SU-DHL-6 (cell line): ENCODE data around the gene KLHDC7B.

ENCODE experiments used
- H2AFZ ChIP-seq: fragments of 200-600 bp; sonication (generic); 2 replicates; pipeline ENCODE4 v1.6.1; 2014; ENCODE audit warnings: low read depth, mild to moderate bottlenecking, moderate library complexity, mixed read lengths, antibody characterized with exemption, low read length; ENCODE audit not compliant: severe bottlenecking
- H3F3A ChIP-seq: fragments of 200-600 bp; shearing (Covaris generic); 2 replicates; pipeline ENCODE4 v1.6.0; 2016; ENCODE audit warnings: antibody characterized with exemption, mild to moderate bottlenecking; ENCODE audit not compliant: insufficient read depth
- H3K27ac ChIP-seq: fragments of 200-600 bp; sonication (generic); 2 replicates; pipeline ENCODE4 v1.5.1; 2016; ENCODE audit warnings: low read depth, mild to moderate bottlenecking, low read length, moderate library complexity, mixed read lengths
- H3K27me3 ChIP-seq: fragments of 200-600 bp; sonication (generic), shearing (Covaris generic); 2 replicates; pipeline ENCODE4 v1.6.0; 2014; ENCODE audit warnings: mild to moderate bottlenecking, low read length
- H3K36me3 ChIP-seq: fragments of 200-600 bp; sonication (generic); 2 replicates; pipeline ENCODE4 v1.6.1; 2014; ENCODE audit warnings: mild to moderate bottlenecking, low read length, mixed read lengths
- H3K4me2 ChIP-seq: fragments of 300-600, 200-600 bp; shearing (Covaris generic), sonication (generic); 2 replicates; pipeline ENCODE4 v1.6.0; 2014; ENCODE audit warnings: low read length, low read depth, mild to moderate bottlenecking; ENCODE audit not compliant: poor library complexity, severe bottlenecking
- H3K4me3 ChIP-seq: fragments of 200-600 bp; sonication (generic); 2 replicates; pipeline ENCODE4 v1.5.1; 2014; ENCODE audit warnings: antibody characterized with exemption, low read length, mild to moderate bottlenecking, mixed read lengths; ENCODE audit not compliant: insufficient read depth, poor library complexity, severe bottlenecking
- H3K79me2 ChIP-seq: fragments of 200-600 bp; sonication (generic); 2 replicates; pipeline ENCODE4 v1.6.1; 2014; ENCODE audit warnings: mild to moderate bottlenecking, low read length, moderate library complexity; ENCODE audit not compliant: insufficient read depth
- H3K9ac ChIP-seq: fragments of 200-600 bp; sonication (generic); 2 replicates; pipeline ENCODE4 v1.7.0; 2014; ENCODE audit warnings: mild to moderate bottlenecking, low read length
- H3K9me2 ChIP-seq: fragments of 200-600 bp; sonication (generic); replicated peaks from 2 replicates; pipeline ENCODE4 v1.6.1; 2014; ENCODE audit warnings: low read length; ENCODE audit not compliant: insufficient read depth
- H3K9me3 ChIP-seq: fragments of 200-600 bp; sonication (generic); 2 replicates; pipeline ENCODE4 v1.6.1; 2014; ENCODE audit warnings: low read length, mixed read lengths; ENCODE audit not compliant: insufficient read depth
- H4K20me1 ChIP-seq: fragments of 200-600 bp; sonication (generic); 2 replicates; pipeline ENCODE4 v1.6.1; 2014; ENCODE audit warnings: low read depth, mild to moderate bottlenecking, antibody characterized with exemption, low read length, moderate library complexity, mixed read lengths
- EZH2phosphoT487 ChIP-seq: fragments of 200-600 bp; sonication (generic), shearing (Covaris generic); conservative IDR thresholded peaks from 2 replicates; pipeline ENCODE4 v1.6.1; 2018; ENCODE audit warnings: mild to moderate bottlenecking, antibody characterized with exemption, low read length, moderate library complexity, mixed read lengths
- TF ChIP-seq, protein P1 (sequence below): fragments of 200-600 bp; sonication (generic); IDR thresholded peaks from one replicate; pipeline ENCODE4 v1.5.1; 2017; ENCODE audit warnings: antibody characterized with exemption, mild to moderate bottlenecking, low read length, moderate library complexity; ENCODE audit not compliant: insufficient read depth, poor library complexity, severe bottlenecking

The KLHDC7B gene

DNA sequence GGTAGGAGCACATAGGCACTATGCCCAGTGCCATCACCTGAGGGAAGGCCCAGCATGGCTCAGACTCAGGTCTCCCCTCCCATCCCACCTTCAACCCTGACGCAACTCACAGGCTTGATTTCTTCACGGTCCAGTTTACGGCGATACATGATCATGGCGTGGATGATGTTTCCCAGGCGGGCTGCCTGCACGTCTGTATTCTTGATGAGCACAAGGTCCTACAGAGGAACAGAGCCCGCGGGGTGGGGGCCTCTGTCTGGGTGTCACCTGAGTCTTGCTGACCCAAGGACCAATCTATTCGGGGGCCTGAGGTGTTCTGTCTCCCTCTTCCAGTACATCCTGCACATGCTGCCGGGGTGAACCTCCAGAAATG is 28.7 kb downstream of the KLHDC7B start:
- no peaks in the 10 kb centered on the region for H3K27me3 ChIP-seq
- H3K4me3 ChIP-seq = no peak overlapping the region
- H2AFZ ChIP-seq = no peak overlapping the region
- H3K9me3 ChIP-seq = no peaks in the 10 kb centered on the region
- no peak overlapping the region for H3K4me2 ChIP-seq
- no peaks in the 10 kb centered on the region for H3K9me2 ChIP-seq
- no peak overlapping the region for H3K9ac ChIP-seq
- H3K27ac ChIP-seq = no peak overlapping the region
- TF ChIP-seq, protein P1, sequence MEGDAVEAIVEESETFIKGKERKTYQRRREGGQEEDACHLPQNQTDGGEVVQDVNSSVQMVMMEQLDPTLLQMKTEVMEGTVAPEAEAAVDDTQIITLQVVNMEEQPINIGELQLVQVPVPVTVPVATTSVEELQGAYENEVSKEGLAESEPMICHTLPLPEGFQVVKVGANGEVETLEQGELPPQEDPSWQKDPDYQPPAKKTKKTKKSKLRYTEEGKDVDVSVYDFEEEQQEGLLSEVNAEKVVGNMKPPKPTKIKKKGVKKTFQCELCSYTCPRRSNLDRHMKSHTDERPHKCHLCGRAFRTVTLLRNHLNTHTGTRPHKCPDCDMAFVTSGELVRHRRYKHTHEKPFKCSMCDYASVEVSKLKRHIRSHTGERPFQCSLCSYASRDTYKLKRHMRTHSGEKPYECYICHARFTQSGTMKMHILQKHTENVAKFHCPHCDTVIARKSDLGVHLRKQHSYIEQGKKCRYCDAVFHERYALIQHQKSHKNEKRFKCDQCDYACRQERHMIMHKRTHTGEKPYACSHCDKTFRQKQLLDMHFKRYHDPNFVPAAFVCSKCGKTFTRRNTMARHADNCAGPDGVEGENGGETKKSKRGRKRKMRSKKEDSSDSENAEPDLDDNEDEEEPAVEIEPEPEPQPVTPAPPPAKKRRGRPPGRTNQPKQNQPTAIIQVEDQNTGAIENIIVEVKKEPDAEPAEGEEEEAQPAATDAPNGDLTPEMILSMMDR = no peak
- no peak for TF ChIP-seq EZH2phosphoT487
- H3F3A ChIP-seq = no peaks in the 10 kb centered on the region
- no peaks in the 10 kb centered on the region for H3K79me2 ChIP-seq
- no peaks in the 10 kb centered on the region for H3K36me3 ChIP-seq
- no peaks in the 10 kb centered on the region; the same call in 1 of the 2 replicates for H4K20me1 ChIP-seq

DNA sequence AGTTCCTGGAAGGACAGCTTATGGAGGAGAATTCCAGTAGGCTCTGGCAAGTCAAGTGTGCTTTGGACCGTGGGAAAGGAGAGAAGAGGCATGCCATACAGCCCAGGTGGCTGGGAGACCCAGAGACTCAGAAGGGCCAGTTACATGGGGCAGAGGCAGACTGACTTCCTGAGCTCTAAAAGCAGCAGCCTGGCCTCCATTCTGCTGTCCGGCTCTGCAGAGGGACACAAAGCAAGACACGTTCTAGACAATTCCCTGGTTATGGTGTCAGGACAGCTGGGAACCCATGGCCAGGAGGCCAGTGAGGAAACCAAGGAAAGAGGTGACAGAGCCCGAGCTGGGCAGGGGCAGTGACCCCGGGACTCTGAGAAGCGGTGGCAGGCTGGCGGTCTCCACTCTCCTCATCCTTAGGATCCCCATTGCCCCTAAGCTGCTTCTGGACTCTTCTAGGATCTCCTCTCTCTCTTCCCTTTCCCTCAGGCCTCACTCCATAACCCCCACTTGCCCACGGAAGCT is 29.8 kb downstream of the KLHDC7B start:
- Histone ChIP-seq H4K20me1 (no peaks in the 10 kb centered on the region; the same call in 1 of the 2 replicates), H3K9ac (no peak overlapping the region), H3K27me3 (no peaks in the 10 kb centered on the region), H3F3A (no peaks in the 10 kb centered on the region), H3K4me3 (no peak overlapping the region), H3K79me2 (no peaks in the 10 kb centered on the region), H3K36me3 (no peaks in the 10 kb centered on the region), H3K9me3 (no peaks in the 10 kb centered on the region), H3K9me2 (no peaks in the 10 kb centered on the region), H3K4me2 (no peak overlapping the region), H2AFZ (no peak overlapping the region), H3K27ac (no peak overlapping the region)
- TF ChIP-seq EZH2phosphoT487 = no peak
- TF ChIP-seq, protein P1 = no peak

DNA sequence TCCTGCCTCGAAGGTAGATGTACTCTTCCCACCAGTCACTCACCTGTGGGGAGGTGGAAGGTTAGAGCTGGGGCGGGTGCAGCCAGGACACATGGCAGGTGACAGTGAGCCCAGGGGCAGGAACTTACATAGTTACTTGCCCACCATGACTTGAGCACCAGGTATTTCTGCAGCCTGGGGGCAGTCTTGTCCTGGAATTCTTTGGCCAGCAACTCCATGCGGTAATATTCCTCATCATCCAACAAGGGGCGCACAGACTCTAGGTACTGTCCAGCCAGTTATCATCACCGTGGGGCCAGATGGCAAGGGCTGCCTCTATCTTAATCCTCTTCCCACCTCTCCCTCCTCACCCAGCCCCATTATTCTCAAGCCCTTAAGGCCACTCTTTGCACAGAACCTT is 30.4 kb downstream of the KLHDC7B start:
- TF ChIP-seq, protein P1 = no peak
- no peak for TF ChIP-seq EZH2phosphoT487
- no peaks in the 10 kb centered on the region for H3K9me3 ChIP-seq
- no peak overlapping the region for H3K27ac ChIP-seq
- H3K27me3 ChIP-seq = no peaks in the 10 kb centered on the region
- H3K9me2 ChIP-seq = no peaks in the 10 kb centered on the region
- no peaks in the 10 kb centered on the region; the same call in 1 of the 2 replicates for H4K20me1 ChIP-seq
- H3K4me2 ChIP-seq = no peak overlapping the region
- no peaks in the 10 kb centered on the region for H3K36me3 ChIP-seq
- H3F3A ChIP-seq = no peaks in the 10 kb centered on the region
- no peak overlapping the region for H2AFZ ChIP-seq
- H3K79me2 ChIP-seq = no peaks in the 10 kb centered on the region
- H3K4me3 ChIP-seq = no peak overlapping the region
- no peak overlapping the region for H3K9ac ChIP-seq
